GM21576 (cell line): Measurements from ENCODE around the gene SERINC2.
A peak's percentile ranks its signal among the peaks of the same experiment; 100 is the strongest.
"Not testable (repeated sequence)": the region's sequence is repeated elsewhere in the genome, so short reads cannot be mapped to it uniquely, and the experiment has no call there.

ENCODE experiments used
- ATAC-seq: cut with Tn5 transposase; IDR thresholded peaks from one replicate; pipeline ENCODE4 v1.9.1; 2021; ENCODE audit warnings: mild to moderate bottlenecking, moderate library complexity; ENCODE audit not compliant: unreplicated experiment

Gene SERINC2

DNA sequence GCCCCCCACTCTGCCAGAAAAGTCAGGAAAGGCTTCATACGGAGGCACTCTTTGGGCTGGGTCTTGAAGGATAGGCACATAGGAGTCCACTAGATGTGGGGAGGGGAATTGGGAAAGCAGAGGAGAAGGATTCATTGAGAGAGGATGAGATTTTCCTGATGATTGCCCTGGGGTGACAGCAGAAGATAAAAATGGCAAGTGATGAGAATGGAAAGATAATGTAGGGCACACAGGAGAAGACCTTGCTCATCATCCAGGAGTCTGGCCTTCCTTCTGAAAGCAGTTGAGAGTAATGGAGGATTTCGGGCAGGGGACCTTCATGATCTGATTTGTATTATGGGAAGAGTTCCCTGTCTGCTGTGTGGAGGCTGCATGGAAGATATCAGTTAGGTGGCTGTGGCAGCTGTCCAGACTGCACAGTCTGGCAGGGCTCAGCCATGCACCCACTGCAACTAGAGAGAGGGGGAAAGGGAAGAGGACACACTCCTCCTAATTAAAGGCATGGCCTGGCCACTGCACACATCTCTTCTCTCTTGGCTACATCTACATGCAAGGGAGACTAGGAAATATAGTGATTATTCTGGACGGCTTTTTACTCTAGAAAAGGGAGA lies 30.5 kb upstream of the SERINC2 start:
- ATAC-seq: no peak

DNA sequence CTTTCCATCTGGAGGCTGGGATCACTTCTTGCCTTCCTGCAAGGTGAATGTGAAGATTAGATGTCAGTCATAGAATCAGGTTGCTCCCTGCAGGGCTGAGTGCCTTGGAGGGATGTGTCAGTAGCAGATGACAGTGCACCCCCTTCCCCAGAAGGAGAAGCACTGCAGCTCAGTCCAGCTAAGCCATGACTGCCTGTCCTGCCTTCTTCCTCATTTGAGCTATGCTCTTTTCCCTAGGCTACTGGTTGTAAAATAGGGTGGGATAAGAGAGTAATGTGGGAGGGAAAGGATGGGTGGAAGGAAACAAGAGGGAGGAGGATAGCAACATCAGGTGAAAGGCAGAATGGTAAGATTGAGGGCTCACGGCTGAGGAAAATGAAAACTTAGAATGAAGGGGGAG lies 29.0 kb upstream of the SERINC2 start:
- no peak for ATAC-seq

GRCh38 chr1:31386576-31387243 lies 26.3 kb upstream of the SERINC2 start:
- not testable (repeated sequence) for ATAC-seq

DNA sequence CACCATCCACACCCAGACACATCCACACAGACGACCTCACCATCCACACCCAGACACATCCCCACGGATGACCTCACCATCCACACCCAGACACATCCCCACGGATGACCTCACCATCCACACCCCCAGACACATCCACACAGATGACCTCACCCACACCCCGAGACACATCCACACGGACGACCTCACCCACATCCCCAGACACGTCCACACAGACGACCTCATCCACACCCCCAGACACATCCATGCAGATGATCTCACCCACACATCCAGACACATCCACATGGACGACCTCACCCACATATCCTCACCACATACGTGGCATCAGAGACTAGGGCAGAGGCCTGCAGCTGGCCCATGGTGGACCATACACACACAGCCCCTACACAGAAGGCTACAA lies 25.4 kb upstream of the SERINC2 start:
- no peak for ATAC-seq

DNA sequence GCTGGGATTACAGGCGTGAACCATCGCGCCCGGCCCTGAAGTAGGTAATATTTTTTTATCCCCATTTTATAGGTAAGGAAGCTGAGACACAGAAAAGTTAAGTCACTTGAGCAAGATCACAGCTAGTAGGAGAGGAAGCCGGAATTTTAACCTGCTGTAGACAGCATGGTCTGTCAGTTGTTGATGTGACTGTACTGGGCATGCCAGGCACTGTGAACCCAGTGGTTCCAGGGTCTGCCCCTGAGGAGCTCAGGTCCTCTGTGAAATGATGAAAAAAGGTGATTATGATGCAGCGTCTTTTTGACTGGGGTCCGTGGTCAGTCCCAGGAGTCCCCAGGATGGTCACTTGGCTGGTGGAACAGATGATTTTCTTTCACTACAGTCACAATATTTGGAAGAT lies 23.4 kb upstream of the SERINC2 start:
- no peak for ATAC-seq

- ATAC-seq: no peak
Observed at GRCh38 chr1:31390071-31390470, 22.9 kb upstream of the SERINC2 start.

DNA sequence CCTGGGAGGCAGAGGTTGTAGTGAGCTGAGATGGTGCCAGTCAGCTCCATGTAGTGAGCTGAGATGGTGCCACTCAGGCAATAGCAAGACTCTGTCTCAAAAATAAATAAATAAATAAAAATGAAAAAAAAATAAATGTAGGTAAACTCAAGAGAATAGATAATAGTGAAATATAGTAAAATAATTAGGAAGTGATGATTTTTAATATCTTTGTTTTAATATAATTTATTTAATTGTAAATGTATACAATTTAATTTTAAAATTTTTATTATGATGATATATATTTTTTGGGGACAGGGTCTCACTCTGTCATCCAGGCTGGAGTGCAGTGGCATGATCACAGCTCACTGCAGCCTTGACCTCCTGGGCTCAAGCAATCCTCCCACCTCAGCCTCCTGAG lies 19.6 kb upstream of the SERINC2 start:
- no peak for ATAC-seq

- ATAC-seq: peak; percentile 75
Observed at GRCh38 chr1:31394584-31395193, 18.3 kb upstream of the SERINC2 start.

DNA sequence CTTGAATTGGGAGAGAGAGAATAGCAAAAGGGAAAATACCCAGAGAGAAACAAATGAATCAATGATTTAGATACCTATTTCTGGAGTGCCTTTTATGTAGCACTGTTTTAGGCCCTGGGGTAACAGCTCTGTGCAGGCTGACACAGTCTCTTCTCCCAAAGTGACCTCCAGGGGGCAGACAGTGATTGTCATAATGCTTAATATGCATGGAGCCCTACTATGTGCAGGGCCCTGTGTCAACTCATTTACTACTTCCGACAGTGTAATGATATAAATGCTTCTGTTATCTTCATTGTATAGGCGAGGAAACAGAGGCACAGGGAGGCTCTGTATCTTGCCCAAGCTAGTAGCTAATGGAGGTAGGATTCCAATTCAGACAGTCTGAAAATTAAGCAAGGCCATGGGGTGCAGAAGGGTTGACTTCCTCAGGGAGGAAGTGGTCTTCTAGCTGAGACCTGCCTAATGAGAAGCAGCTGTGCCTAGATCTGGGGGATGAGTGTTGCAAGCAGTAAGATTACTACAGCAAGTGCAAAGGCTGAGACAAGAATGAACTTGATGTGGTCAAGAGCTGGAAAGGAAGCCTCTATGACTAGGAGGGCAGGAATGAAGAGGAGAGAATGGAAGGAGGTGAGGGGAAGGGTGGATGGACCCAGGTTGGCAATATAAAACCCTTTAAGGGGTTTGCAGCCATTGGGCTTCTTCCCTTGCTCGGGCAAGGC lies 16.2 kb upstream of the SERINC2 start:
- ATAC-seq: no peak

DNA sequence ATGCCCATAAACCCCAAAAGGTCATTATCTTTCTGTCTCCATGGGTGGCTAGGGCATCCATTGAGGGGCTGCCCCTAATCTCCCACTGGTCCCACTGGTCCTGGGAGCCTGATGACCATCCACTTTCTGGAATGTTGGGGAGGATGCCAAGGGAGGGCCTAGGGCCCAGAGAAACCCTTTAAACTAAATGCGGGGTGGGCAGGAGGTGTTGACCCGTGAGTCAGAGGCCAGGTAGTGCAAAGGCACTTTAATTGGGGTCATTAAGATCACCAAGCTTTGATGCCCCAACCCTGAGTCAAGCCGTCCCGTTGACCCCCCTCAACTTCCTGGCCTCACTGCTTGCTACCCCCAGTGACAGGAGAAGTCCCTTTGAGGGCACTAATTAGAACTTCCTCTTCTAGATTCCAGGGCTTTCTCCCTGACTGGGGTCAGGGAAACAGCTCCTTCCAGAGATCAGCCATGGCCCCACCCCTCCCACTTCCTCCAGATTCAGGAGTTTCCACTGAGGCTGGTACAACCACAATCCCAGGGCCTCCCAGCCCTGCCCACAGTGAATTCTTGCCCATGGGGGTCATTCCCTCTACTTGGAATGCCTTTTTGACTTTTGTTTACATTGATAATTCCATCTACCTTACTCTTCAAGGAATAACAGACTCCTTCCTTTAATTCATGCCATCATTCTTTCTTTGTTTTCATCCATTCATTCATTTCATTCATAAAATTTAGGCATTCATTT lies 15.5 kb upstream of the SERINC2 start:
- no peak for ATAC-seq

DNA sequence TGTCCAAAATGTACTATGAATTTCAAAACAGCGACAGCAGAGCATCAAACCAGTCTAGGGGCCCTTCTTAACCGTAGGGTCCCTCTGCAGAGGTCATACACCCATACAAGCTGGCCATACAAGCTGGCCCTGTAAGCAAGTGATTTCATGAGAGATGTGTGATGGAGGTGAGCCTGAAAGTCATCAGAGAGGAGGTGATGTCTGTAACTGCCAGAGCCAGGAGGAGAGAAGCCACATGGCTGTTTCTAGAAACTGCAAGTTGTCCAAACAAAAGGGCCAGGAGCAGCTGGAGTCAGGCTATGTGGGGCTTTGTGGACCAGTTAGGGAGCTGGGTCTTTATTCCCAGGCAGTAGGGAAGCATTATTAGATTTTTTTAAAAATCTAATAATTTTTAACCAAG lies 14.8 kb upstream of the SERINC2 start:
- no peak for ATAC-seq

DNA sequence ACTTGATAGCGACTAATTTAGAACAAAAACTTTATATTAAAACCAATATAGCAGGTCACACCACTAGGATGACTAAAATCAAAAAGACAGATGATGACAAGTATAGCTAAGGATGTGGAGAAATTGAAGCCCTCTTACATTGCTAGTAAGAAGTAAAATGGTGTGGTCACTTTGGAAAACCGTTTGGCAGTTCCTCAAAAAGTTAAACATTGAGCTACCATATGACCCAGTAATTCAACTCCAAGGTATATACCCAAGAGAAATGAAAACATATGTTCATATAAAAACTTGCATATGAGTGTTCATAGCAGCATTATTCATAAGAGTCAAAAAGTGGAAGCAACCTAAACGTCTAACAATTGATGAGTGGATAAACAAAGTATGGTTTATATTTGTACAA lies 13.0 kb upstream of the SERINC2 start:
- ATAC-seq: no peak

DNA sequence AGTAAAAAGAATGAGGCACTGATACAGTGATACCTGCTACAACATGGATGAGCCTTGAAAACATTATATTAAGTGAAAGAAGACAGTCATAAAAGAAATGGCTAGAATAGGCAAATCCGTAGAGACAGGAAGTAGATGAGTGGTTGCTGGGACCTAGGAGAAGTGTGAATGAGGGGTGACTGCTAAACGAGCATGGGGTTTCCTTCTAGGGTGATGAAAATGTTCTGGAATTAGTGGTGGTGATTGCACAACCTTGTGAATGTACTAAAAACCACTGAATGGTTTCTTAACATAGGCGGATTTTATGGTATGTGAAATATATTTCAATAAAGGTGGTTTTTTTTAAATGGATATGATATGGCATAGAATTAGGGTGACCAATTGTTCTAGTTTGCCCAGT lies 12.6 kb upstream of the SERINC2 start:
- ATAC-seq: no peak

- ATAC-seq: no peak
Observed at GRCh38 chr1:31401241-31401640, 11.8 kb upstream of the SERINC2 start.

DNA sequence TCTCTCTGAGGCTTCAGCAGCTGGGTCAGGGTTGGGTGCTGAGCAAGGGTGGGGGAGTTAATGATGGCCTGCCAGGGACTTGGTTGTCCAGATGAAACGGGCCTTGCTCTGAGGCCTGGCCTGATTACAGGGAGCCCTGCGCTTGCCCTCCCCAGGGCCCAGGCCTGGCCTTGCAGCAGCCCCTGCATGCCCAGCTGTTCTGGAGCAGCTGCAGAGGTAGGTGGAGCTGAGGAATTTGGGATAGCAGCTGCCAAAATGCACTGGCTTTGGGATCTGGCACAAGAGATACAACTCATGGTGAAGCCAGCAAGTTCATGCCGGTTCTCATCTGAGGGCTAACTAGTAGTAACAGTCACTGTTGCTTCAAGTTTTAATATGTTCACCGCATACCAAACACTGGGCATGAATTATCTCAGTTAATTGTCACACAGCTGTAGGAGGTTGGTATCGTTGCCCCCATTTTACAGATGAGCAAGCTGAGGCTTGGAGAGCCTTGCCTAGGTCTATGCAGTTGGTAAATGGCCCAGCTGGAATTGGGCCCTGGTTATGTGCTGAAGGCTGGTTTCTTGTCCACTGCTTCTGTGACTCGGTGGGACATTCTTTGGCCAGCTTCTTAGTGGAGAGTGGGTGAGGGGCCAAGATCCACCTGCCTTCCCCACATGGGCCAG lies 7.3 kb upstream of the SERINC2 start:
- ATAC-seq: no peak

DNA sequence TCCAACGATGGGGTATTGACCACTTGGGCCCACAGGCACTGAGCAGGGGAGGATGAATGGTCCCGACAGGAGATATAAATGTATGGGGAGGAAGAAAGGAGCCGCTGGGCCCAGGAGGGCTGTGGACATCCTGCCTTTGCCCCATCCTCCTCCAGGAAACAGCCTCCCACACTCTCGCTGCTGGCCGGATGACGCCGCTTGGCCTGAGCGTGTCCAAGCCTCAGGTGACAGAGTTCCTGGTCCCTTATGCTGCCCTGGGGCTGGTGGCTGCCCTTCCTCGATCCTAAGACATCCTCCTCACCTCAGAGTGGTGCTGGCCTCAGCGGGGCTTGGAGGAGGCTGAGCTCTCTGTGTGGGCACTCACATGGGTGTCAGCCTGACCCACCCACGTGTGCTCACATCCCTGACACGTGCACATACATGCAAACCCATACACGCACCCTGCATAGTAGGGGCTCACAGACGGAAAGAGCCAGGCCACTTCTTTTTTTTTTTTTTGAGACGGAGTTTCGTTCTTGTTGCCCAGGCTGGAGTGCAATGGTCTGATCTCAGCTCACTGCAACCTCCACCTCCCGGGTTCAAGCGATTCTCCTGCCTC lies 5.9 kb upstream of the SERINC2 start:
- ATAC-seq: no peak

- ATAC-seq: no peak
Observed at GRCh38 chr1:31408788-31409318, 4.2 kb upstream of the SERINC2 start.

- ATAC-seq: no peak
Observed at GRCh38 chr1:31409946-31410858, 2.8 kb upstream of the SERINC2 start.

DNA sequence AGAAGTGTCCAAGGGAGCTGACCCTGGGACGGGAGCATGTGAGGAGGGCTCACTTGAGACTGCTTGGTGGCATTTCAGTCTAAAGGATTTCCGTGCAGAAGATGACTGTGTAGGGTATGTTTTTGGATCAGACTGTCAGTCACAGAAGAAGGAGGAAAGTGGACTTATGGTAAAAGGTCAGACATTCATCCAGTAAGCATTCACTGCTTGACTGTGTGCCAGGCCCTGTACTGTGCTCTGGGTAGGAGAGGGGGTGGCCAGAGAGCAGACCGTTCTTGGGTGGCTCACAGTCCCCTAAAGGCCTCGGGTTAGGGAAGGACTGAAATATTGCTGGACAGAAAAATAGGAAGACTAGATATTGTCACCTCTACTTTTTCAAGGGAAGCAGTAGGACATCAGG lies 2.1 kb upstream of the SERINC2 start:
- no peak for ATAC-seq
